Testis (tissue), 2 donors: Measurements from ENCODE around the gene F5.

Experiments used
- POLR2A ChIP-seq: fragments of 450-650 bp; IDR thresholded peaks from one replicate; pipeline ENCODE4 v1.6.1; 2017; ENCODE audit warnings: antibody characterized with exemption, mild to moderate bottlenecking, moderate library complexity
- TF ChIP-seq, protein P1 (sequence below), 3 experiments: fragments of 450-650 bp in 2 of 3; fragments of 200-600 bp in 1 of 3; sonication (generic) in 1 of 3; IDR thresholded peaks; one replicate each; pipeline ENCODE4 v1.5.1; 2016 to 2019; ENCODE audit warnings: antibody characterized with exemption in 3 of 3, mild to moderate bottlenecking in 2 of 3, moderate library complexity in 1 of 3

DNA sequence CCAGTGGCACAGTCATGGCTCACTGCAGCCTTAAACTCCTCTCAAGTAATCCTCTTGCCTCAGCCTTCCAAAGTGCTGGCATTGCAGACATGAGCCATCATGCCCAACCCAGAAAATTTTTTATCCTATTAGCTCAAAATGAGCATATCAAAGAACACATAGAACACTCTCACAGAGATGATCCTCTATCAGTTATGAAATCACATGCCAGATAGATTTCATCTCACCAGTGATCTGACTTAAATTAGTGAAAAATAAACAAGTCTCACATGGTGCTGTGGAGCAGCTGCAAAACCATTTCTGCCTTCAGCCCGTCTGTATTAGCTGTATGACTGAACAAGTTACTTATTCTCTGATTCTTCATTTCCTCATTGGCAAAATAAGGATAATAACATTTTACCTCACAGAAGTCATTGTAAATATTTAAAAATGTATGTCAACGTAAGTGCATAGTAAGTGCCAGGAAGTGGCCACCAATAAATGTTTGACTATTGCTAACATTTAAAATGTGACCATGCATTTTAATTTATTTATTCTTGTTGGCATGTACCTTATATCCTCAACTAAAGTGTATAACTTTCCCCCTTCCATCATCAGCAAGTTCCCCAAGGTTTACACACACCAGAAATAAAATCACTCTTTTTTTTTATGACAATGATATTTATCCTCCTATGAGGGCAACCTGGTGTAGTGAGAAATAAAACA, 71.6 kb downstream of the F5 start:
- TF ChIP-seq, protein P1, sequence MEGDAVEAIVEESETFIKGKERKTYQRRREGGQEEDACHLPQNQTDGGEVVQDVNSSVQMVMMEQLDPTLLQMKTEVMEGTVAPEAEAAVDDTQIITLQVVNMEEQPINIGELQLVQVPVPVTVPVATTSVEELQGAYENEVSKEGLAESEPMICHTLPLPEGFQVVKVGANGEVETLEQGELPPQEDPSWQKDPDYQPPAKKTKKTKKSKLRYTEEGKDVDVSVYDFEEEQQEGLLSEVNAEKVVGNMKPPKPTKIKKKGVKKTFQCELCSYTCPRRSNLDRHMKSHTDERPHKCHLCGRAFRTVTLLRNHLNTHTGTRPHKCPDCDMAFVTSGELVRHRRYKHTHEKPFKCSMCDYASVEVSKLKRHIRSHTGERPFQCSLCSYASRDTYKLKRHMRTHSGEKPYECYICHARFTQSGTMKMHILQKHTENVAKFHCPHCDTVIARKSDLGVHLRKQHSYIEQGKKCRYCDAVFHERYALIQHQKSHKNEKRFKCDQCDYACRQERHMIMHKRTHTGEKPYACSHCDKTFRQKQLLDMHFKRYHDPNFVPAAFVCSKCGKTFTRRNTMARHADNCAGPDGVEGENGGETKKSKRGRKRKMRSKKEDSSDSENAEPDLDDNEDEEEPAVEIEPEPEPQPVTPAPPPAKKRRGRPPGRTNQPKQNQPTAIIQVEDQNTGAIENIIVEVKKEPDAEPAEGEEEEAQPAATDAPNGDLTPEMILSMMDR (IDR thresholded peaks at IDR 0.05): no peak
- TF ChIP-seq POLR2A: no peak
